Adipose tissue (tissue), 3 donors: ENCODE data around the gene ACAA2. TPM values are rescaled to one million over a fixed set of nuclear protein-coding genes. Genes with fewer than 3 reads are reported as not detected.
"Not testable (repeated sequence)": the region's sequence is repeated elsewhere in the genome, so short reads cannot be mapped to it uniquely, and the experiment has no call there.

Experiments used
- H3K27ac ChIP-seq: one replicate; pipeline ENCODE4 v1.5.1; 2013; ENCODE audit warnings: low read depth, low read length
- WGBS, 3 donors: extraction: QIAGEN DNeasy Blood & Tissue Kit; methylation state at CpG; one replicate each; pipeline ENCODE4 v1.1.7; 2013; 5-methylcytosine and 5-hydroxymethylcytosine counted together
- polyA plus RNA-seq, 3 donors: library from polyadenylated mRNA; stranded (reverse); fragments of 200-250 nt; gene quantifications; one replicate each; pipeline ENCODE4 v1.2.3, GENCODE V29; 2013
- donor health status: healthy with polysubstance abuse.
- donor health status: Bipolar disorder and iron deficiency.
- donor health status: healthy.

ACAA2 gene
- polyA plus RNA-seq, 3 donors: 50.6 to 216 (median 106) TPM

DNA sequence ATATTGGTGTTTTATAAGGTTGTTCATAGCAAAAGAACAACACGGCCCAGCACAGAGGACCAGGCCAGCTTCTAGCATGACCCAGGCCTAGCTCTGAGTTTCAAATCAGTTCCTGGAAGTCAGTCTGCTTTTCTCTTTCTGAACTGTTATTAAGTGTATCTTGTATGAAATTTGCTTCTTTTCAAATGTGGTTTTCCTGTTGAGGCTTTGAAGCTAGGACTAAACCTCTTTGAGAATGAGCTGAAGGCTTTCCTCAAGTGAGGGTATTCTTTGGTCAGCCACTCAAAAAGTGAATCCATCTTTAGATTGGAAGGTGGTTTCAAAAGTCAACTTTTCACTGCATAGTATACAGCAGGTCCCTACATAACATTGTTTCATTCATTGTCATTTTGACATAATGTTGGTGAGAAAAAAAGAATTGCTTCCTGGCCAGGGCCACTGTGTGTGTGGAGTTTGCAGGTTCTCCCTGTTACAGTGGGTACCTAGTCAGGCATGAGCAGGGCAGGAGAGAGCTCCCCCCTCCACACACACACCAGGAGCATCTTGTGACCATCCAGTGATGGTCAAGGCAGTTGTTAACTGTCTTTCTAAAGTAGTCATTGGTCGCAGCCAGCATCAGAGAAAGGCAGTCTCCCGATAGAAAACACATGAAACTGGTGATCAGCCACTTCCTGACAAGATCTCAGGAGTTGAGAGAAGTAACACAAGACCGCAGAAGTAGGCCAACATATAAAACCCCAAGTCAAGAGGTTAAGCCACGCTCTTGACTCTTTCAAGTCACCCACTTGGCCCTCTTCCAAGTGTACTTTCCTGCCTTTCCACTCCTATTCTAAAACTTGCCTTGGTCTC, 6.7 kb upstream of the ACAA2 start:
- H3K27ac ChIP-seq: no peak overlapping the region
- WGBS, 3 donors: 52 to 83% (median 60%) methylated on average over 5 of the region's 5 CpGs

DNA sequence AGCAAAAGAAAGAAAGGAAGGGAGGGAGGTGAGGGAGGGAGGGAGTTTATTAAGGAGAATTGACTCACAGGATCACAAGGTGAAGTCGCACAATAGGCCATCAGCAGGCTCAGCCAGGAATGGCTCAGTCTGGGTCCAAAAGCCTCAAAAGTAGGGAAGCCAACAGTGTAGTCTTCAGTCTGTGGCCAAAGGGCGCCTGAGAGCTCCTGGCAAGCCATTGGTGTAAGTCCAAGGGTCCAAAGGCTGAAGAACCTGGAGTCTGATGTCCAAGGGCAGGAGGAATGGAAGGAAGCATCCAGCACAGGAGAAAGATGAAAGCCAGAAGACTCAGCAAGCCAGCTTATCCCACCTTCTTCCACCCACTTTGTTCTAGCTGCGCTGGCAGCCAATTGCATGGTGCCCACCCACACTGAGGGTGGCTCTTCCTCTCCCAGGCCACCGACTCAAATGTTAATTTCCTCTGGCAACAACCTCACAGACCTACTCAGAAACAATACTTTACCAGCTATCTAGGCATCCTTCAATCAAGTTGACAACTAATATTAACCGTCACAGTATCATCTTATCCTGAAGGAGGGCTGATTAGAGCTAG, 5.8 kb upstream of the ACAA2 start:
- no peak overlapping the region for H3K27ac ChIP-seq
- WGBS, 3 donors: 82 to 93% (median 86%) methylated on average over 5 of the region's 5 CpGs

DNA sequence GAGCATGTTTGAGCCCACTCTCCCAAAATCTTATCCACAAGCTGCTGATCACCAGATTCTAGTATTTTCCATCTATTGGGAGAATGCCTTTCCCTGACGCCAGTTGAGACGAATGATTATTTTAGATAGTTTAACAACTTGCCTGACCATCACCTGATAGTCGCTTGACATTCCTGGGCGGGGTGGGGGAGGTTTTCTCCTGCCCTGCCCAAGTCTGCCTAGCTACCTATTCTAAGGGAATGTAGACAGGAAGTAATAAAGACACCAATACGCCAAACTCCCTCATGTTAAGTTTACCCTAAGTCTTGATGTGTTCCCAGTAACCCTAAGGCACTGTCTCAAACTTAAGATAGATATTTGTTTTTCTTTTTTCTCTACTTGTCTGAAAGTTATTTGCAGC, 4.6 kb upstream of the ACAA2 start:
- WGBS, 3 donors: 92 to 97% (median 95%) methylated on average over 5 of the region's 5 CpGs
- no peak overlapping the region for H3K27ac ChIP-seq

DNA sequence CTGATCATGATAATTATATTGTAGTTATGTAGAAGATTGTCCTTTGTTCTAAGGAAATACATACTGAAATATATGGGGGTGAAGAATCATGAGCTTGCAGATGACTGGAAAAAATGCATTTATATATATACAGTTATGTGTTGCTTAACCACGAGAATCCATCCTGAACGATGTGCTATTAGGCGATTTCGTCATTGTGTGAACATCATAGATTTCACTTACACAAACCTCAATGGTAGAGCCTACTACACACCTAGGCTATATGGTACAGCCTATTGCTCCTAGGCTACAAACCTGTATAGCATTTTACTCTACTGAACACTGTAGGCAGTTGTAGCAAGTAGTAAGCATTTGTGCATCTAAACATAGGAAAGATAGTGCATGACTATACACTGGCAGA, 2.6 kb upstream of the ACAA2 start:
- 72 to 95% (median 79%) methylated on average over 4 of the region's 4 CpGs for WGBS, 3 donors
- no peak overlapping the region for H3K27ac ChIP-seq

DNA sequence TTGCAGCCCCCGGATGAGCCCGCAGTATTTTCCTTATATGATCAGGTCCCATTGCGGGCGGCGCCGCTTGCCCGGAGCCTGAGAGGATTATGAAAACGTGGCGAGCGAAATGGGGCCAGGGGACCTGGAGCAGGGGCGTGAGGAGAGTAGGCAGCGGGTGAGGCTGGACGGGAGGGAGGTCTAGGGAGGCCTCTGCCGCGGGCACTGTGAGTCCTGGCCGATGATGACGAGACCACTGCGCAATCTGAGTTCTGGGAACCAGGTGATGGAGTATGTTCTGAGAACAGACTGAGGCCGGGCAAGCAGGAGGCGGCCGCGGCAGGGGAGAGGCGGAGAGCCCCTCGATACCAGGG, 790 bp upstream of the ACAA2 start:
- 0 to 1% (median 0%) methylated on average over 24 of the region's 24 CpGs for WGBS, 3 donors
- H3K27ac ChIP-seq: peak overlapping the region; percentile 55

DNA sequence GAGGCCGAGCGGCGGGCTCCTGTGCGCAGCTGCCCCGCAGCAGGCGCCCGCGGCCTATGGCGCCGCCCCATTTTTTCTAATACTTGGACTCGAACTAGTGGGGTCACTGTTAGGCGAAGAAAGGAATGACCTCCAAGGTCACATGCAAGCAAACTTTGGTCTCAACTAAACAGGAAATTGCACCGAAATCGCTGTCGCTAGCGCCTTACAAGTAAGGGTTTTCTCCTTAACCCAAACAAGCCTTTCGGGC, 339 bp downstream of the ACAA2 start:
- 1 to 2% (median 1%) methylated on average over 17 of the region's 17 CpGs for WGBS, 3 donors
- H3K27ac ChIP-seq: peak overlapping the region; percentile 79

GRCh38 chr18:49812286-49813068, 856 bp downstream of the ACAA2 start:
- WGBS, 3 donors: 45 to 51% (median 46%) methylated on average over 13 of the region's 13 CpGs
- peak overlapping the region; percentile 79 for H3K27ac ChIP-seq

DNA sequence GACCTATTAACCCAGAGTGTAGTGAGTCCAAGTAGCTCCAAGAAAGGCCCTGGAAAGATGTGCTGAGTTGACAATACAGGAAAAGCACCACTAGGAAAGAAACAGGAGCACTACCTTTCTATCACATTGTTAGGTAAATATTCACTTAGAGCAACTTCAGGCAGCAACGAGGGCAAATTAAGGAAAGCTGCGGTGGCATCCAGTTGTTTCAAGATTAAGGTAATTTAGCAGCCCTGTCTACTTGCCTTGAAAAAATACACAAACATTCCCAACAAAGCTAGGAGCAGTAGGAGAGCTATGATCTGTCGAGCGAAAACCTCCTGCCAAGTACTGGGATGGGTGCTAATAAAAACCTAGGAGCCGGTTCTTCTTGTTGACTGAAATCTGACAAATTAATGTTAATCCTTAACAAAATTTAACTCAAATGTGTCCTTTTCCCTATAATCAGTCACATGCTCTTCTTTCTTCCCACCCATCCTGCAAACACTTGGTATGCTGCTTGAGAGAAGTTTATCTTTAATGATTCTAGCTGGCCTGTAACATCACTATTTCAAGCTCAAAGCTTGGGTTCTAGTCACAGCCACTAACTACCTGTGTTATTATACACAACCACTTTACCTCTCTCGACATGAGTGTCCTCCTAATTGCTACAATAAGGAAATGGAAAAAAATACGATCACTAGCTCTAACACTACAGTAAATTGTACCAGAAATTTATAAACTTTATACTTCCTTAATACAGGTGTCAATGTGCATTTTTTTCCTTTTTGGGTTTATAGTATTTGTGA, 2.0 kb downstream of the ACAA2 start:
- 44 to 70% (median 69%) methylated on average over 7 of the region's 7 CpGs for WGBS, 3 donors
- no peak overlapping the region for H3K27ac ChIP-seq

DNA sequence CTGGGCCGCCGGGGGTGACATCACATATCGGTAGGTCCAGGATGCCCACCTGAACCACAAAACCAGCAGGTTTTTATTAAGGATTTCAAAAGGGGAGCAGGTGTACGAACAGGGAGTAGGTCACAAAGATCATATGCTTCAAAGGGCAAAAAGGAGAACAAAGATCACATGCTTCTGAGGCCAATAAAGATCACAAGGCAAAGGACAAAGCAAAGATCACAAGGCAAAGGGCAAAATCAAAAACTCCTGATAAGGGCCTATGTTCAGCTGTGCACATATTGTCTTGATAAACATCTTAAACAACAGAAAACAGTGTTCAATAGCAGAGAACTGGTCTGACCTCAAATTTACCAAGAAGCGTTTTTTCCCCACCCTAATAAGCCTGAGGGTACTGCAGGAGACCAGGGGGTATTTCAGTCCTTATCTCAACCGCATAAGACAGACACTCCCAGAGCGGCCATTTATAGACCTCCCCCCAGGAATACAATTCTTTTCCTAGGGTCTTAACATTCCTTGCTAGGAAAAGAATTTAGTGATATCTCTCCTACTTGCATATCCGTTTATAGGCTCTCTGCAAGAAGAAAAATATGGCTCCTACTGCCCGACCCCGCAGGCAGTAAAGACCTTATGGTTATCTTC, 4.7 kb downstream of the ACAA2 start:
- 96% methylated on average over 10 of the region's 10 CpGs for WGBS, 3 donors
- not testable (repeated sequence) for H3K27ac ChIP-seq

DNA sequence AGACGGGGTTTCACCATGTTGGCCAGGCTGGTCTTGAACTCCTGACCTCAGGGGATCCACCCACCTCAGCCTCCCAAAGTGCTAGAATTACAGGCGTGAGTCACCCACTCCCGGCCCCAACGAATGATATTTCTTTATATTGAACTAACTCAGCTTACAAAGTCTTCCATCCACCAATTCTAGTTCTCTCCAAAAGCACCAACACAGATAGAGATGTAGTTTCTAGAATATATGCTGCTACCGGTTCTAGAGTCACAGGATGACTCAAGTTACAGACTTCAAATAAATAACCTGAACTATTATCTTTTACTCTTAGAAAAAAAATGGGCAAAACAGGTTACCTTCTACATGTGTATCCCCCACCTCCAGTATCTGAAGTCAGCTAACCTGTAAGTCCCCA, 9.2 kb downstream of the ACAA2 start:
- no peak overlapping the region for H3K27ac ChIP-seq
- 90 to 95% (median 91%) methylated on average over 5 of the region's 5 CpGs for WGBS, 3 donors

- no peak overlapping the region for H3K27ac ChIP-seq
- 50 to 92% (median 91%) methylated on average over 4 of the region's 4 CpGs for WGBS, 3 donors
These were observed 10.7 kb downstream of the ACAA2 start for GRCh38 chr18:49802623-49803022.

DNA sequence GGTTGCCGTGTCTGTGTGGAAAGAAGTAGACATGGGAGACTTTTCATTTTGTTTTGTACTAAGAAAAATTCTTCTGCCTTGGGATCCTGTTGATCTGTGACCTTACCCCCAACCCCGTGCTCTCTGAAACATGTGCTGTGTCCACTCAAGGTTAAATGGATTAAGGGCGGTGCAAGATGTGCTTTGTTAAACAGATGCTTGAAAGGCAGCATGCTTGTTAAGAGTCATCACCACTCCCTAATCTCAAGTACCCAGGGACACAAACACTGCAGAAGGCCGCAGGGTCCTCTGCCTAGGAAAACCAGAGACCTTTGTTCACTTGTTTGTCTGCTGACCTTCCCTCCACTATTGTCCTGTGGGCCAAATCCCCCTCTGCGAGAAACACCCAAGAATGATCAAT, 12.8 kb downstream of the ACAA2 start:
- 94 to 96% (median 96%) methylated on average over 2 to 4 of the region's 5 CpGs for WGBS, 3 donors
- H3K27ac ChIP-seq: not testable (repeated sequence)

DNA sequence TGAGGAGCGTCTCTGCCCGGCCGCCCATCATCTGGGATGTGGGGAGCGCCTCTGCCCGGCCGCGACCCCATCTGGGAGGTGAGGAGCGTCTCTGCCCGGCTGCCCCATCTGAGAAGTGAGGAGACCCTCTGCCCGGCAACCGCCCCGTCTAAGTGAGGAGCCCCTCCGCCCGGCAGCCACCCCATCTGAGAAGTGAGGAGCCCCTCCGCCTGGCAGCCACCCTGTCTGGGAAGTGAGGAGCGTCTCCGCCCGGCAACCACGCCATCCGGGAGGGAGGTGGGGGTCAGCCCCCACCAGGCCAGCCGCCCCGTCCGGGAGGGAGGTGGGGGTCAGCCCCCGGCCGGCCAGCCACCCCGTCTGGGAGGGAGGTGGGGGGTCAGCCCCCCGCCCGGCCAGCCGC, 13.5 kb downstream of the ACAA2 start:
- H3K27ac ChIP-seq: not testable (repeated sequence)
- 97 to 99% (median 99%) methylated on average over 11 to 17 of the region's 29 CpGs for WGBS, 3 donors

GRCh38 chr18:49798001-49798400, 15.3 kb downstream of the ACAA2 start:
- H3K27ac ChIP-seq: no peak overlapping the region
- 96 to 98% (median 96%) methylated on average over 4 of the region's 4 CpGs for WGBS, 3 donors

- 87 to 95% (median 93%) methylated on average over 7 of the region's 7 CpGs for WGBS, 3 donors
- H3K27ac ChIP-seq: no peak overlapping the region
These were observed 17.5 kb downstream of the ACAA2 start for GRCh38 chr18:49795612-49796552.

- 54 to 96% (median 94%) methylated on average over 3 of the region's 3 CpGs for WGBS, 3 donors
- H3K27ac ChIP-seq: no peak overlapping the region
These were observed 18.6 kb downstream of the ACAA2 start for GRCh38 chr18:49794743-49795142.

DNA sequence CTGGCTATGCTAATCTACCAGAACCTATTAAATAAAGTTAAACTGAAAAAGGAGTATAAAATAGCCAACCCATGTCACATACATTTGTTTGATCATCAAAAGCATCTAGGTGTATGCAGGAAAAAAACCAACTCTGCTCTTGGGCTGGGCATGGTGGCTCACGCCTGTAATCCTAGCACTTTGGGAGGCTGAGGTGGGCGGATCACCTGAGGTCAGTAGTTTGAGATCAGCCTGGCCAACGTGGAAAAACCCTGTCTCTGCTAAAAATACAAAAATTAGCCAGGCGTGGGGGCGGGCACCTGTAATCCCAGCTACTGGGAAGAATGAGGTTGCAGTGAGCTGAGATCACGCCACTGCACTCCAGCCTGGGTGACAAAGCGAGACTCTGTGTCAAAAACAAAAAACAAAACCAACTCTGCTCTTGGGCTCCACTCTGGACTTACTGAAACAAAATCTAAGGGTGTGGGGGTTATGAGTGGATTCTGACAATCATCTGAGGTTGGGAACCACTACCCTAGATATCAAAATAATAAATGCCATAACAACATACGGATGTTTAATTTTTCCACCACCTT, 23.7 kb downstream of the ACAA2 start:
- H3K27ac ChIP-seq: not testable (repeated sequence)
- WGBS, 3 donors: 90 to 95% (median 92%) methylated on average over 8 of the region's 8 CpGs
